Cardiac fibroblast (primary cell): Measurements from ENCODE around the gene SMAD6.
A peak's percentile ranks its signal among the peaks of the same experiment; 100 is the strongest.

Experiments
- DNase-seq, 2 donors: peaks; one replicate each; pipeline versions ENCODE4 v3.0.0 to v3.0.0-alpha.2; 2010; ENCODE audit warnings: low read depth in 2 of 2
- H3K4me3 ChIP-seq, 2 donors: replicated peaks in 1 of 2; 1 replicate in 1 of 2; 2 replicates in 1 of 2; pipeline ENCODE4 v1.5.1; 2011; ENCODE audit warnings: low read depth in 2 of 2, low read length in 2 of 2, mild to moderate bottlenecking in 2 of 2, moderate library complexity in 1 of 2
- CTCF ChIP-seq: IDR thresholded peaks from one replicate; pipeline ENCODE4 v1.5.1; 2011; ENCODE audit warnings: low read depth, mild to moderate bottlenecking, low read length, inconsistent platforms

SMAD6 gene

GRCh38 chr15:66730168-66731021 lies 28.4 kb downstream of the SMAD6 start:
- no peak for TF ChIP-seq CTCF
- H3K4me3 ChIP-seq = no peak overlapping the region
- DNase-seq = peak in 1 of 2 donors; percentile 78

DNA sequence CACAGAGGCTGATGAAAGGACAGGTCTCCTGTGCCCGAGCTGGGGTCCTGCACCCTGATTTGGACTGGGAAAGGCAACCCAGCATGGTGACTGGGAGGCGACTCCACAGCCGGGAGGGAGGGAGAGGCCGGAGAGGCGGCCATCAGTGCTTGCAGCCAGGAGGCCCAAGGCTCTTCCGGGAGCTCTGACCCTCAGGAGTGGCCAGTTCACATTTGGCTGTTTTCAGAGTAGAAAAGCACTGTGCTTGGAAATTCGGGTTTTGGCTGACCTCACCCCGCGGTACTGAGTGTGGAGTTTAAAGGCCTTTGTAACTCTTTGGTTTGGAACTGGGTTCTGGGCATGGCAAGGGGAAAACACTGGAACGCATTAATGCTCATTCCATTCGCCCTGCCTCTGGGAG lies 31.9 kb downstream of the SMAD6 start:
- TF ChIP-seq CTCF = no peak
- H3K4me3 ChIP-seq = no peak overlapping the region
- DNase-seq = peak in 1 of 2 donors; percentile 39

DNA sequence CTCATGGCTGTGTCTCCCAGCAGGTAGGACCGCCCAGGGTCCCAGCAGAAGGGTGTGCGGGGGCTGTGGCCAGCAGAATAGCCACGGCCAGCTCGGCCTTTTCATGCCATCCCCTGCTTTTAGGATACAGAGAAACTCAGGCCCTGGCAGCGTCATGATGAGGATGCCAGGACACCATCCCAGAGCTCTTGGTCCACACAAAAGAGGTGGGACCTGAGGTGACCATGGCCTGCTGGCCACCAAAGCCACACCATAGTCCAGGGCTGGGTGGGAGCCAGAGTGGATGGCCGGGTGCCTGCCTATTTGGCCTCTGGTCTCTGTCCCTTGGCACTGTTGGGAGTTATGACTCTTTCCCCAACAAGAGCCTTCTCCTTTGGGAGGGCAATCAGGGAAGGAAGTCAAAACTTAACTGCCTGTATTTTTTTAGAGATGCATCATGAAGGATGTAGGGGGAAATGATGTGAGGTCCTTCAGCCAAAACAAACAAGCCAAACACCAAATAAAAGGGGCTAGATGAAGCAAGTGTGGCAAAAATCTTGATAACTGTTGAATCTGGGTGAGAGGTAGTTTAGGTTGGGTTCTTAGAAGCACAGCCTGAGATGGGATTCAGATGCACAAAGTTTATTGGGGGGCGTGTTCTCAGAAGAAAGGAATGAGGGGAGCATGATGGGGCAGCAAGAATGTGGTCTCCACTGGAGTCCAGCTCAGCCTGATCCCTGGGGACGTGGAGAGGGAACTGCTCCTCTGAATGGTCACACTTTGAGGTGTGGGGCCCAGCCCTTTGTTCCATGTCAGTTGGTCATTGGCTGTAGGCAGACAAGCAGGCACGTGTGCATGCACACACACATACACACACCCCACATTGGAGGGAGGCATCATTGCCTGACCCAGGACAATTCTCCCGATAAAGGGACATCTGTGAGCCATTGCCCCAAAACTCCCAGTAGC lies 33.2 kb downstream of the SMAD6 start:
- no peak overlapping the region for H3K4me3 ChIP-seq
- DNase-seq = peak in 1 of 2 donors; percentile 32
- no peak for TF ChIP-seq CTCF

DNA sequence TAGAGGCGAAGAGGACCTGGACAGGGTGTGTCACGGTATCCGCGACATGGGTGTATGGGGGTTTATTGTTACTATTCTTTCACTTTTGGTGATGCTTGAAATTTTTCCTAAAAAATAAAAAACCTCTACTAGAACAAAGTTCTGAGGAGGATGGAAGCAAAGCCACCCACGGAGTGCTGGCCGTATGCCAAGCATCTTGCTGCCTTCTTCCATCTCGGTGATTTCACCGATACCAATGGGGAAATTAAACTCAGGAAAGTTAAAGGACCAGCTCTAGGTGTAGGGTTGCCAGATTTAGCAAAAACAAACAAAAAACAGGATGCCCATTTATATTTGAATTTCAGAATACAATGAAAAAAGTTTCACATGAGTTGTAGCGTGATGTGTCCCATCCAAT lies 33.9 kb downstream of the SMAD6 start:
- peak in 1 of 2 donors; percentile 49 for DNase-seq
- no peak for TF ChIP-seq CTCF
- H3K4me3 ChIP-seq = no peak overlapping the region

- TF ChIP-seq CTCF = no peak
- DNase-seq = no peak
- H3K4me3 ChIP-seq = no peak overlapping the region
These were observed 35.4 kb downstream of the SMAD6 start for GRCh38 chr15:66737243-66738010.

- no peak for TF ChIP-seq CTCF
- no peak overlapping the region for H3K4me3 ChIP-seq
- DNase-seq = no peak
These were observed 36.1 kb downstream of the SMAD6 start for GRCh38 chr15:66738116-66738515.
